Neural progenitor cell (in vitro differentiated cells): ENCODE data around the gene POLDIP3. TPM values are rescaled to one million over a fixed set of nuclear protein-coding genes. Genes with fewer than 3 reads are reported as not detected.

Source experiments
- DNase-seq: peaks from one replicate; pipeline ENCODE4 v3.0.0-alpha.2; 2016; ENCODE audit warnings: low spot score
- H2AFZ ChIP-seq: fragments of 200-600 bp; sonication (generic); replicated peaks from 2 replicates; pipeline ENCODE4 v1.6.1; 2016; ENCODE audit warnings: antibody characterized with exemption
- H3F3A ChIP-seq: fragments of 200-600 bp; sonication (generic); 2 replicates; pipeline ENCODE4 v1.6.1; 2016; ENCODE audit warnings: antibody characterized with exemption, low read depth
- H3K27ac ChIP-seq: fragments of 200-600 bp; sonication (generic); 2 replicates; pipeline ENCODE4 v1.5.1; 2016; ENCODE audit warnings: mild to moderate bottlenecking
- H3K27me3 ChIP-seq: fragments of 200-600 bp; sonication (generic); 2 replicates; pipeline ENCODE4 v1.6.1; 2016; ENCODE audit warnings: mild to moderate bottlenecking, moderate library complexity
- H3K36me3 ChIP-seq: fragments of 200-600 bp; sonication (generic); 2 replicates; pipeline ENCODE4 v1.5.1; 2016
- H3K4me1 ChIP-seq: fragments of 200-600 bp; sonication (generic); 2 replicates; pipeline ENCODE4 v1.6.1; 2016; ENCODE audit warnings: mixed run types
- H3K4me2 ChIP-seq: fragments of 200-600 bp; sonication (generic); 2 replicates; pipeline ENCODE4 v1.6.1; 2016
- H3K4me3 ChIP-seq: fragments of 200-600 bp; sonication (generic); 2 replicates; pipeline ENCODE4 v1.5.1; 2016
- H3K79me2 ChIP-seq: fragments of 200-600 bp; sonication (generic); 2 replicates; pipeline ENCODE4 v1.6.1; 2016; ENCODE audit warnings: low read depth
- H3K9ac ChIP-seq: fragments of 200-600 bp; sonication (generic); 2 replicates; pipeline ENCODE4 v1.6.1; 2016
- H3K9me3 ChIP-seq: fragments of 200-600 bp; sonication (generic); 2 replicates; pipeline ENCODE4 v1.5.1; 2016; ENCODE audit warnings: low read depth
- H4K20me1 ChIP-seq: fragments of 200-600 bp; sonication (generic); 2 replicates; pipeline ENCODE4 v1.6.1; 2016; ENCODE audit warnings: low read depth
- H3K27ac Mint-ChIP-seq: 3 replicates; pipeline ENCODE4 v1.8.0; 2021; ENCODE audit warnings: mixed read lengths
- H3K27me3 Mint-ChIP-seq: 2 replicates; pipeline ENCODE4 v1.8.0; 2022; ENCODE audit warnings: low read depth, mild to moderate bottlenecking, inconsistent platforms, moderate library complexity, mixed read lengths; ENCODE audit not compliant: insufficient read depth
- H3K36me3 Mint-ChIP-seq: 3 replicates; pipeline ENCODE4 v1.8.0; 2021; ENCODE audit warnings: mixed read lengths
- H3K4me1 Mint-ChIP-seq: 3 replicates; pipeline ENCODE4 v1.8.0; 2021; ENCODE audit warnings: mixed read lengths
- H3K4me3 Mint-ChIP-seq: 3 replicates; pipeline ENCODE4 v1.8.0; 2021; ENCODE audit warnings: mild to moderate bottlenecking, moderate library complexity, mixed read lengths
- H3K9me3 Mint-ChIP-seq: 3 replicates; pipeline ENCODE4 v1.8.0; 2020; ENCODE audit warnings: mixed read lengths
- EZH2 ChIP-seq: fragments of 200-600 bp; sonication (generic); IDR thresholded peaks from 2 replicates; pipeline ENCODE4 v1.6.1; 2017; ENCODE audit warnings: antibody characterized with exemption, mild to moderate bottlenecking, moderate library complexity
- EZH2phosphoT487 ChIP-seq: fragments of 200-600 bp; sonication (generic); IDR thresholded peaks from 2 replicates; pipeline ENCODE4 v1.6.1; 2017; ENCODE audit warnings: antibody characterized with exemption
- total RNA-seq: library from RNA; depleted of rRNA; stranded (reverse); fragments of >200 nt; gene quantifications from 2 replicates; pipeline ENCODE4 v1.2.3, GENCODE V29; 2015; ENCODE audit warnings: low replicate concordance
- TF ChIP-seq, protein P1 (sequence below): fragments of 200-600 bp; sonication (generic); IDR thresholded peaks from 2 replicates; pipeline ENCODE4 v1.5.1; 2017; ENCODE audit warnings: antibody characterized with exemption, mild to moderate bottlenecking

POLDIP3 gene
- total RNA-seq, 1 donor from 2014 or later = 37.8 TPM

DNA sequence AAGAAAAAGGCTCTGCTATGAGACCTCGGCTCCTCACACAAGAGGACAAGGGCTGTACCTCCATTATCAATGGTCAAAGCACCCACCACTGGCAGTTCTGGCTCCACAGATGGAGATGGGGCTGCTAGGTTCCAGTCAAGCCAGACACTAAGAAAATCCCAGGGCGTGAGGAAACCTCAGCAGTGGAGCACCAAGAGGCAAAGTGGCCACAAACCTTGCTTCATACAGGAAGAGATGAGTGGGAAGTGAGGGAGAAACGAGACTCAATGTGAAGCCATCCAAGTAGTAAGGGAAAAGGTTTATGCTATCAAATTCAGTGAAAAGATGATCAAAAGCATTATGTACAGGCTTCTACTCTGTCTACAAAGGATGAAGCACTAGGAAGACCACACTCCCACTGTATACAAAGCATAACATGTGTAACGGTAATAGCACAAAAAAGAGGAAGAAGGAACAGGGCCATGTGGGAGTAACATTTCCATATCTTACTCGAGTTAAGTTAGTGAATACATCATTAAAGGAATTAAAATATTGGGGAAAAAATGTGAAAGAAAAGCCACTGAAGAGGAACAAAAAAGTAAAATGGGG is 27.0 kb downstream of the POLDIP3 start:
- peaks cover 7% of the 10 kb centered on the region for H3K27me3 Mint-ChIP-seq
- H3K4me1 Mint-ChIP-seq = peaks cover 4% of the 10 kb centered on the region
- no peaks in the 10 kb centered on the region for H3K4me1 ChIP-seq
- no peaks in the 10 kb centered on the region for H3K9me3 ChIP-seq
- TF ChIP-seq, protein P1, sequence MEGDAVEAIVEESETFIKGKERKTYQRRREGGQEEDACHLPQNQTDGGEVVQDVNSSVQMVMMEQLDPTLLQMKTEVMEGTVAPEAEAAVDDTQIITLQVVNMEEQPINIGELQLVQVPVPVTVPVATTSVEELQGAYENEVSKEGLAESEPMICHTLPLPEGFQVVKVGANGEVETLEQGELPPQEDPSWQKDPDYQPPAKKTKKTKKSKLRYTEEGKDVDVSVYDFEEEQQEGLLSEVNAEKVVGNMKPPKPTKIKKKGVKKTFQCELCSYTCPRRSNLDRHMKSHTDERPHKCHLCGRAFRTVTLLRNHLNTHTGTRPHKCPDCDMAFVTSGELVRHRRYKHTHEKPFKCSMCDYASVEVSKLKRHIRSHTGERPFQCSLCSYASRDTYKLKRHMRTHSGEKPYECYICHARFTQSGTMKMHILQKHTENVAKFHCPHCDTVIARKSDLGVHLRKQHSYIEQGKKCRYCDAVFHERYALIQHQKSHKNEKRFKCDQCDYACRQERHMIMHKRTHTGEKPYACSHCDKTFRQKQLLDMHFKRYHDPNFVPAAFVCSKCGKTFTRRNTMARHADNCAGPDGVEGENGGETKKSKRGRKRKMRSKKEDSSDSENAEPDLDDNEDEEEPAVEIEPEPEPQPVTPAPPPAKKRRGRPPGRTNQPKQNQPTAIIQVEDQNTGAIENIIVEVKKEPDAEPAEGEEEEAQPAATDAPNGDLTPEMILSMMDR = no peak
- no peak for TF ChIP-seq EZH2
- TF ChIP-seq EZH2phosphoT487 = no peak
- H3K9me3 Mint-ChIP-seq = no peaks in the 10 kb centered on the region
- no peak overlapping the region for H3K9ac ChIP-seq
- H3K79me2 ChIP-seq = no peaks in the 10 kb centered on the region
- H3F3A ChIP-seq = peaks cover 7% of the 10 kb centered on the region
- no peak overlapping the region for H3K4me3 Mint-ChIP-seq
- H3K27ac Mint-ChIP-seq = no peak overlapping the region
- no peak overlapping the region for H3K4me3 ChIP-seq
- no peak overlapping the region for H3K27ac ChIP-seq
- peaks cover 9% of the 10 kb centered on the region for H4K20me1 ChIP-seq
- H3K27me3 ChIP-seq = no peaks in the 10 kb centered on the region
- no peak for DNase-seq
- no peaks in the 10 kb centered on the region for H3K36me3 ChIP-seq
- H2AFZ ChIP-seq = no peak overlapping the region
- H3K36me3 Mint-ChIP-seq = peaks cover 31% of the 10 kb centered on the region
- H3K4me2 ChIP-seq = no peak overlapping the region

DNA sequence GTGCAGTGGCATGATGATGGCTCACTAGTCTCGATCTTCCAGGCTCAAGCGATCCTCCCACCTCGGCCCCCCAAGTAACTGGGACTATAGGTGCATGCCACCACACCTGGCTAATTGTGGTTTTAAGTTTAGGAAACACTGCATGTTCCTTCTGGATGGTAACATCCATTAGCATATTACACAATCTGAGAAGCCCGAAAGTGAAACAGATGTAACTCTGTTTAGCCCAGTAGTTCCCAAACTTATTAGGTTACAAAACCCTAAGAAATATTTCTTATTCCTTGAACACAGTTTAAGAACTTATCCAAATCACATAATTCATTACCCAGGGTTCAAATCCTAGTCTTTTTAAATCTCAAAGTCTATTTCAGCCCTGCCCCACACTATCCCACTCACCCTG is 28.3 kb downstream of the POLDIP3 start:
- Mint-ChIP-seq H3K36me3 (peaks cover 31% of the 10 kb centered on the region), H3K4me3 (no peak overlapping the region), H3K9me3 (no peaks in the 10 kb centered on the region), H3K27me3 (peaks cover 12% of the 10 kb centered on the region), H3K4me1 (peaks cover 12% of the 10 kb centered on the region), H3K27ac (no peak overlapping the region)
- H3K9ac ChIP-seq = no peak overlapping the region
- H3F3A ChIP-seq = peaks cover 14% of the 10 kb centered on the region
- no peaks in the 10 kb centered on the region for H3K27me3 ChIP-seq
- TF ChIP-seq, protein P1 = no peak
- TF ChIP-seq EZH2phosphoT487 (no peak), EZH2 (no peak)
- no peaks in the 10 kb centered on the region for H3K9me3 ChIP-seq
- H3K4me3 ChIP-seq = no peak overlapping the region
- no peaks in the 10 kb centered on the region for H3K4me1 ChIP-seq
- no peak for DNase-seq
- no peak overlapping the region for H2AFZ ChIP-seq
- no peak overlapping the region for H3K27ac ChIP-seq
- H3K4me2 ChIP-seq = no peak overlapping the region
- peaks cover 5% of the 10 kb centered on the region for H3K79me2 ChIP-seq
- no peaks in the 10 kb centered on the region for H3K36me3 ChIP-seq
- H4K20me1 ChIP-seq = peaks cover 7% of the 10 kb centered on the region

DNA sequence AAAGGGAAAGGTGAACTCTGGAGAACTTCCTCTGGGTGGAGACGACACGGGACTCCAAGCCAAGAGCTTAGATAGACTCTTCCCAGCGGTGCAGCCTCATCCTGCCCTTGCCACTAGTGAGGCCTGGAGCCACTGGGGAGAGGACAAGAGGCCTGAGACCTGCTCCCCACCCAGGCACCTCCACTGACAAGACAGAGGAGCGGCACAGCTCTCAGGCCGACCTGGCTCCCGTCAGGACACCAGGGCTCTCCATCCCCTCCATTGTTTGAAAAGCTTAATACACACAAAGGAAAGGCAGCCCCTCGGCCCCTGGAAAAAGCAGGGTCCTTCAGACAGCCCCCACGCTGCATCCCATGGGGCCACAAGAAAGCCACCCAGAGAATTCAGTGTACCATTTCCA is 29.6 kb downstream of the POLDIP3 start:
- H3K4me1 ChIP-seq = no peaks in the 10 kb centered on the region
- Mint-ChIP-seq H3K9me3 (no peaks in the 10 kb centered on the region), H3K4me1 (peaks cover 15% of the 10 kb centered on the region), H3K4me3 (no peak overlapping the region), H3K27ac (no peak overlapping the region), H3K36me3 (peaks cover 31% of the 10 kb centered on the region), H3K27me3 (peaks cover 12% of the 10 kb centered on the region)
- H3K9ac ChIP-seq = no peak overlapping the region
- H3K27me3 ChIP-seq = no peaks in the 10 kb centered on the region
- peaks cover 13% of the 10 kb centered on the region for H3K79me2 ChIP-seq
- no peak overlapping the region for H3K4me3 ChIP-seq
- H3K4me2 ChIP-seq = no peak overlapping the region
- peaks cover 7% of the 10 kb centered on the region for H4K20me1 ChIP-seq
- H2AFZ ChIP-seq = no peak overlapping the region
- H3F3A ChIP-seq = peaks cover 14% of the 10 kb centered on the region
- no peak for DNase-seq
- no peaks in the 10 kb centered on the region for H3K36me3 ChIP-seq
- TF ChIP-seq EZH2 (no peak), EZH2phosphoT487 (no peak)
- TF ChIP-seq, protein P1 = no peak
- H3K9me3 ChIP-seq = no peaks in the 10 kb centered on the region
- H3K27ac ChIP-seq = no peak overlapping the region
